Activated T-cell treated with anti-CD3 and anti-CD28 coated beads, Interleukin-2, amount 50 U/mL, for 48 hours (primary cell): Measurements from ENCODE around the gene PGAP6.
A peak's percentile ranks its signal among the peaks of the same experiment; 100 is the strongest.
"Not testable (repeated sequence)": the region's sequence is repeated elsewhere in the genome, so short reads cannot be mapped to it uniquely, and the experiment has no call there.

Experiments used
- DNase-seq, 2 experiments: peaks; one replicate each; pipeline ENCODE4 v3.0.0-alpha.2; 2020

PGAP6 gene, protein sequence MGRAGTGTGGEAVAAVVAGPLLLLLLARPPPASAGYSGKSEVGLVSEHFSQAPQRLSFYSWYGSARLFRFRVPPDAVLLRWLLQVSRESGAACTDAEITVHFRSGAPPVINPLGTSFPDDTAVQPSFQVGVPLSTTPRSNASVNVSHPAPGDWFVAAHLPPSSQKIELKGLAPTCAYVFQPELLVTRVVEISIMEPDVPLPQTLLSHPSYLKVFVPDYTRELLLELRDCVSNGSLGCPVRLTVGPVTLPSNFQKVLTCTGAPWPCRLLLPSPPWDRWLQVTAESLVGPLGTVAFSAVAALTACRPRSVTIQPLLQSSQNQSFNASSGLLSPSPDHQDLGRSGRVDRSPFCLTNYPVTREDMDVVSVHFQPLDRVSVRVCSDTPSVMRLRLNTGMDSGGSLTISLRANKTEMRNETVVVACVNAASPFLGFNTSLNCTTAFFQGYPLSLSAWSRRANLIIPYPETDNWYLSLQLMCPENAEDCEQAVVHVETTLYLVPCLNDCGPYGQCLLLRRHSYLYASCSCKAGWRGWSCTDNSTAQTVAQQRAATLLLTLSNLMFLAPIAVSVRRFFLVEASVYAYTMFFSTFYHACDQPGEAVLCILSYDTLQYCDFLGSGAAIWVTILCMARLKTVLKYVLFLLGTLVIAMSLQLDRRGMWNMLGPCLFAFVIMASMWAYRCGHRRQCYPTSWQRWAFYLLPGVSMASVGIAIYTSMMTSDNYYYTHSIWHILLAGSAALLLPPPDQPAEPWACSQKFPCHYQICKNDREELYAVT

GRCh38 chr16:381789-382717 is at the start of gene PGAP6:
PGAP6 (minus strand) TSS chr16:381978; CDS start chr16:381821, 157 bp downstream.
- DNase-seq, result peak; percentile 67 to 77

DNA sequence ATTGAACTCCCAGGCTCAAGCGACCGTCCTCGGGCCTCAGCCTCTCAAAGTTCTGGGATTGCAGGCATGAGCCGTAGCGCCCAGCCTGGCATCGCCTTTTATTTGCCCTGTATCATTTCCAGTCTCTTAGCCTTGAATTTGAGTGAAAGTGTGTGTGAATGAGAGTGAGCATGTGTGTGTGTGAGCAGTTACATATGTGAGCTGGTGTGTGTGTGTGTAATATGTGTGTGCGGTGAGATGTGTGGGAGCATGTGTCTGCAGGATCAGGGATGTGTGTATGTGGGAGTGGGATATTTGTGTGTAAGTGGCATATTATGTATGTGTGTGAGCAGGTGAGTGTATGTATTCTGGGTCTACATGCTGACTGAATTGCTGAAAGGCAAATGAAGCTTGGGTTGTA is 49.1 kb upstream of the PGAP6 start:
- no peak for DNase-seq

- DNase-seq, result no peak
Observed at GRCh38 chr16:427250-427649, 45.5 kb upstream of the PGAP6 start.

DNA sequence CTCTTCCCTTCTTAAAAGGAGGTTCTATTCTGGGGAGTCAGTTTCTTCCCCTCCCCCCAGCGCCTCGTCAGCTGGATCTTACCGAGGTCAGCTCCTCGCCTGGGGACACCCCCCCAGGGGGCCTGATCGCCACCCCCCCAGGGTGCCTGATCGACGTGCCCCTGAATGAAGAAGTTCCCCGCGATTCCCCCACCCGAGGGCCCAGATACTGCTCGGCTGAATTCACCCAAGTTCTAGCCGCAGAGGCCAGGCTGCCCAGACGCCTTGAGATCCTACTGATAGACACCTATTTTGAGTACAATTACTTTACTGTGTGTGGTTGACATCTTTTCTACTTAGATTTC is 45.1 kb upstream of the PGAP6 start:
- DNase-seq, result peak; percentile 24 to 30

GRCh38 chr16:426115-426905 is 44.5 kb upstream of the PGAP6 start:
- DNase-seq, result peak; percentile 35 to 44

DNA sequence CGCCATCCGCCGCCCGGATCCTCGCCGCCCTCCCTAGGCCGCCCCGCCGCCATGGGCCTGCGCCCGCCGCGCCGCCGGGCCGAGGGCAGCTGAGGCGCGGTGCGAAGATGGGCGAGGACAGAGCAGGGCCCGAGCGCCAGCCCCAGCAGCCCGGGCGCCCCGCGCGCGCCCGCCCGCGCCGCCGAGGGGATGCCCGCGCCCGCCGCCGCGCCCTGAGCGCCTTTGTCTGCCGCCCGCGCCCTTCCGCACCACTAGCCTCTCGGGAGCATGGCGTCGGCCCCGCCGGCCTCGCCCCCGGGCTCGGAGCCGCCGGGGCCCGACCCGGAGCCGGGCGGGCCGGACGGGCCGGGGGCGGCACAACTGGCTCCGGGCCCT is 43.9 kb upstream of the PGAP6 start:
- DNase-seq, result no peak

DNA sequence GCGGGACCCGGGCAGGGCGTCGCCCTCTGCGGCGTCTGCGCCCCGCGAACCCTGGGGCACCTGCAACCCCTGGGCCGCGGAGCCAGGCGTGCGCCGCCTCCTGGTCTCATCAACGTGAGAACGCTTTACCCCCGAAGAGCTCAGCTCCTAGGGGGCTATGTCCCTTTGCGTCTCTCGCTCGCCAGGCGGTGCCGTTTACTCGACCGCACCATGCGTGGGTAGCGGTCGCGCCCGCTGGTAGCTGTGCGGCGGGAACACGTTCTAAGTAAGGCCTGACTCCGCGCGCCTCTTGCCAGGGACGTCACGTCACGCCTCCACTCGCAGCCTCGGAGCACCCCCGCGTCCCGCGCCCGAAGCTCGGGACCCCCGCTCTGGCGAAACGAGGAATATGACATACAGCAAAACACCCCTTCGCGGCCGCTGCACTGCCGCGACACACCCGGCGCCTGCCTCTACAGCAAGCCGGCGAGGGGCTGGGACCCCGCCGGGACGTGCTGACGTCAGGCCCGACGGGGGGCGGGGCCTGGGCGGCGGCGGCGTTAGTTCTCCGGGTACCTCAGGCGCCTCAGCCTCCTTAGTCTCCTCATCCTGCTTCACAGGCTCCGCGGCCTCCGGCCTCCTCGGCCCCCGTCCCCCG is 43.4 kb upstream of the PGAP6 start, which contains the start of gene RAB11FIP3:
TSS of gene RAB11FIP3 (plus strand) at position 568 of the 637 bp plus-strand sequence. CDS start 358 bp downstream, outside the sequence.
- DNase-seq, result peak; percentile 90 to 94

DNA sequence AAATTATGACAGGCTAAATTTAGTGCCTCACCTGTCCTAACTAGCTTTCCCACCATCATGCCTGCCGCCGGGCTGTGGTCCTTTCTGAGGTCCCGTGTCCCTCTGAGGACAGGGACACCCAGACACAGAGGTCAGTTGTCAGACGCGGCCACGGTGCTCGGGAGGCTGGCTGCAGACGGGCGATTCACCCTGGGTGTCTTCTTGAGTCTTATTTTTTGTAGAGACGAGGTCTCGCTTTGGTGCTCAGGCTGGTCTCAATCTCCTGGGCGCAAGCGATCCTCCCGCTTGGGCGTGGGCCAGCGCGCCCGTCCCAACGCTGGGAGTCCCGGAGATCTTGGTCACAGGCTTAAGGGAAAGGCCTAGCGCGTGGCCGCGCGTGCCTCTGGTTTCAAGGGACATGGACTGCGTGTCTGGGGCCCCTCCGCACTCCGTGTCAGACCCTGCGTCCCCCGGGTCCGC is 42.9 kb upstream of the PGAP6 start:
- DNase-seq, result no peak

DNA sequence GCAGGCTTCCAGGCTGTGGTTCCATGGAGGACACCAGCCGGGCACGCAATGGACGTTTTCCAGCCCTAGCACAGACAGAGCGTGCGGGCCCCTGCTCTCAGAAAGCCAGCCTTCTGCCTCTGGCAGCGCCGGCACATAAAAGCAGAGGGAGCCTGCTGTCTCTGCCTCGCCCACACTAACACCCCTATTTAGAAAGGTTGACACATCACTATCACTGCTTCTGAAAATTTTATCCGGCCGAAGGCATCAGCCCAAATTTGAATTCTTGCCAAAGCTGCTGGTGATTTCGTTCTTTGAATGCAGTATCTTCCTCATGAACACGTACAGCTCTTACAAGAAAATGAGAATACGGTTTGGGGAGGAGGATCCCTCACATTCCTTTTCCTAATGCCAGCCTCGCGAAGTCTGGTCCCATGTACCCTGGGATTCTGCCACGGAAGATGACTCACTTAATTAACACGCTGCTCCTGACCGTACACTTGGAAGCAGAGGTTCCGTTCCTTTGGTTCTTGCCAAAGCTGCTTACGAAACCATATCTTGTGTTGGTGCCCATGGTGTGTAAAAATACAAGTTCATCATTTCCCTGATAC is 42.4 kb upstream of the PGAP6 start:
- no peak for DNase-seq

DNA sequence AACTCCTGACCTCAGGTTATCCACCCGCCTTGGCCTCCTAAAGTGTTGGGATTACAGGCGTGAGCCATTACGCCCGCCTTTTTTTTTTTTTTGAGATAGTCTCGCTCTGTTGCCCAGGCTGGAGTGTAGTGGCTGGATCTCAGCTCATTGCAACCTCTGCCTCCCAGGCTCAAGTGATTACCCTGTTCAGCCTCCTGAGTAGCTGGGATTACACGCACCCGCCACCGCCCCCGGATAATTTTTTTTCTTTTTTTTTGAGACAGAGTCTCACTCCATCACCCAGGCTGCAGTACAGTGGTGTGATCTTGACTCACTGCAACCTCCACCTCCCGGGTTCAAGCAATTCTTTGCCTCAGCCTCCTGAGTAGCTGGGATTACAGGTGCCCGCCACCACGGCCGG is 40.4 kb upstream of the PGAP6 start:
- DNase-seq, result not testable (repeated sequence)

GRCh38 chr16:415170-415498 is 33.4 kb upstream of the PGAP6 start:
- DNase-seq, result not testable (repeated sequence)

DNA sequence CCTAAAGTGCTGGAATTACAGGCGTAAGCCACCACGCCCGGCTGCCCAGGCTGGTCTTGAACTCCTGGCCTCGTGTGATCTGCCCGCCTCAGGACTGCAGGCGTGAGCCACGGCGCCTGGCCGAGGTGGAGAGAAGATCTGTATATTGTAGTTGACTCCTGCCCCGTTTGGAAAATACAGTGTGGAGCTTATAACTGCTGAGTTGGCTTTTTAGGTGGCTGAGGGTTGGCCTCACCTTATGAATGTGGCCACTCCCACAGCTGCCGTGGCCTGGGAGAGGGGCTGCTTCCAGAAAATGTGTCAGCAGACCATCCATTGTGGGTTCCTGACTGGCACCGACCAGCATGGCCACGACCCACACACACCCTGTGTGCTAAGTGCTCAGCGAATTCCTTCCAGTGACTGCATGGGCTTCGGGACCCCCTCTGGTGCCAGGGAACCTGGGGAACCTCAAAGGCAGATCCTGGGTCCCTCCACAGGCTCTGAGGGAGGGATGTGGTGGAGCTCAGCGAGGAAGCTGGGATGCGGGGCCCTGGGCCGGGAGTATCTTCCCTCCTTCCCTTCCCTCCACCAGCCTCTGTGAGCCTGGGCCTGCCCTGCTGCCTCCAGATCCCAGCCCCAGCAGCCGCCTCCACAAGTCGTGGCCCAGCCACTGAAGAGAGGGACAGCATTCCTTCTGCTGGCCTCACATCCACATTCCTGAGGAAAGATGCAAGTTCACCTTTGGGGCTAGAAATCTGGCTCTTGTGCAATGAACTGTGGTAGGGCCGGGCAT is 32.8 kb upstream of the PGAP6 start:
- DNase-seq, result no peak

GRCh38 chr16:411576-412265 is 29.9 kb upstream of the PGAP6 start:
- DNase-seq, result no peak

- no peak for DNase-seq
Observed at GRCh38 chr16:410516-411178, 28.9 kb upstream of the PGAP6 start.

DNA sequence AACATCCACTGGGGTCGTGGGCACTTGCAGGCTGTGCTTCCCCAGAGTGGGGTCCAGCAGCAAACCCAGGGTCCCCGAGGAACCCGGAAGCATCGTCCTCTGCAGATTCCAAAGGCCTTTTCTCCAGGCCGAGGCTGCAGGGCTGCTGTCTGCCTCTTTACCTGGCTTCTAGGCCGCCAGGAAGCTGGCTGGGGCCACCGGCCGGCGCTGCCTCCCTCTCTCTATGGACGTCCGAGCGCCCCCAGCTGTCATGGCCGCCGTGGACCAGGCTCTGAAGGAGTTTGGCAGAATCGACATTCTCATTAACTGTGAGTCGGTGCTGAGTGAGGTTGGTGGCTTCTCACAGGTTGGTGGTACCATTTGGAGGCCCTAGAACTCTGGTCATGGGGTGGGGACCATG is 25.5 kb upstream of the PGAP6 start:
- no peak for DNase-seq

DNA sequence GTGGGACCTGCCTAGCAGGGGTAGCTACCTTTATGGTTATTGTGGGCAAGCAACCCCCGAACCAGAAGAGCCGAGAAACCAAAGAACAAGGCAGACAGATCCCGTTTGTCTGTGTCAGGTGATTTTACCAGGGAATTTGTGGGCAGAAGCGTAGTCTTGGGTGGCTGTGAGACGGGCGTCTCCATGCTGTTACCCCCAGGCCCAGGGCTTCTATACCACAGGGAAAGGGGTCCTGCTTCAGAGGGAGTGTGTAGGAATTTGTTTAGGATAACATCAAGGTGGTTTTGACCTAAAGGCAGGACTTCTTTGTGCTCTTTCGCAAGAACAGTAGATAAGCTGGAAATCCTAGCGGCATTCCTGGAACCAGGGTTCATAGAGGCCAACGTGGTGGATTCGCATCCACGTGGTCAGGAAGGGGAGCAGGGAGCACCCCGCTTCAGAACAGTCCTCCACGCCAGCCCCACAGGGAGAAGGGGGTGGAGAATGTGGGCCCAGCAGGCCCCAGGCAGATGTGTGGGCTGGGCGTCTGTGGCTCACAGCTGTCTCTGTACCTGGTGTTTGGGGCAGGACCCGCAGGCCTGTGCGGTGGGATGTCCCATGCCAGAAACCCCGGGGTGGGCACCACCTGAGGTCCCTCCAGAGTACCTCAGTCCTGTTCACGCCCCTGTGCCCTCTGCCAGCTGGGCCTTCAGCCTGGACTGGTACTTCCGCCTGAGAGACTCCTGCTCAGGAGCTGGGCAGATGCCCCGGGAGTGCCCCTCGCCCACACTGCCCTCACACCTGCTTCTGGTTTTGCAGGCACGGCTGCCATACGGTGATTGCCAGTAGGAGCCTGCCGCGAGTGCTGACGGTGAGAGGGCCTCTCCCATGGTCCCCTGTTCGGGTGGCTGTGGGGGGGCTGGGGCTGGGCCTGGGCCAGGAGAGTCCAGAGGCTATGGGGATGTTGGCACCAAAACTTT is 24.0 kb upstream of the PGAP6 start:
- no peak for DNase-seq

DNA sequence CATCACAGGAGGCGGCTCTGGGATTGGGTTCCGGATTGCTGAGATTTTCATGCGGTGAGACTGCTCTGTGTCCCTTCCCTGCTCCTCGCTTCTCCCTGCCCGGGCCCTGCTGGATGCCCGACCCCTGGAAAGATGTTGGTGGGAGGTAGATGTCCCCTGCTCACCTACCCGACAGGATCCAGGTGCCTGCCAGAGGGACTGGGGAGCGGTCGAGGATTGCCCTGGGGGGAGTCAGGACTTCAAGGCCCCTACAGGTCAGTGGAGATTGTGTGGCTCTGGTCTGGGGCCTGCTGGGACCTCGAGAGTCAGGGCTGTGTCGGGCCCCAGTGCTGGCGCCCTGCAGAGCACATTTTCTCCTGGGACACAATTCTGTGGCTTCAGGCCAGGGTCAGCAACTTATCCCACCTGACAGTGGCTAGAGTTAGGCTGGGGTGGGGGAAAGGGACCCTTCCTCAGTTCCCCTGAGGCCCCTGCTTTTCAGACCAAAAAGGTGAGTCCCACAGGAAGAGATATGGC is 23.3 kb upstream of the PGAP6 start:
- no peak for DNase-seq
